ENCODE results near the gene FIGNL1.

FIGNL1 gene

DNA sequence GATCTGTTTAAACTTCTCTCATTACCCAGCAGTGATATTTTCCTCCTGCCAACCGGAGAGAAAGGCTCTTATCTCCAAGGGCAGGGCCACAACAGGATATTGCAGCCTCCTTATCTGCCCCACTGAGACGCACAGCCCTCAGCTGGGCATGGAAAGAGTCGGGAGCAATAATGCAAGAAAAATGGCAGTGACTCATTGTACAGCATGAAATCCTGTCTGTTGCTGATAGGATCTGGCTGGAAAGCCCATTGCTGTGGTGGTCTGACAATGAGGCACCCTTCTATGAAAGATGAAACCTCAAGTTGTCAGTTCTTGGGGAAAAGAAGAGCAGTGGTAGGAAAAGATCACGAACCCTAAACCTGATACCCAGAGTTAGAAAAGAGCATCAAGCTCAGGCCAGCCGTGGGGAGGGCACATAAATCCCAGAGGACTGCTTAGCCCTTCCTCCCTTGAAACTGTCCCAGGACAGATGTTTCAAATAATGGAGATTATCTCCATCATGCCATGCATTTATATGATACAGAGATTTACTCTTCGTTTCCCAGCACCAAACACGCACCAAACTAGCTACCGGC lies 47.0 kb upstream of the FIGNL1 start:
- TF ChIP-seq POLR2AphosphoS5 (IDR thresholded peaks at IDR 0.05; ENCODE audit: low read depth) = no peak
- TF ChIP-seq, protein P1, sequence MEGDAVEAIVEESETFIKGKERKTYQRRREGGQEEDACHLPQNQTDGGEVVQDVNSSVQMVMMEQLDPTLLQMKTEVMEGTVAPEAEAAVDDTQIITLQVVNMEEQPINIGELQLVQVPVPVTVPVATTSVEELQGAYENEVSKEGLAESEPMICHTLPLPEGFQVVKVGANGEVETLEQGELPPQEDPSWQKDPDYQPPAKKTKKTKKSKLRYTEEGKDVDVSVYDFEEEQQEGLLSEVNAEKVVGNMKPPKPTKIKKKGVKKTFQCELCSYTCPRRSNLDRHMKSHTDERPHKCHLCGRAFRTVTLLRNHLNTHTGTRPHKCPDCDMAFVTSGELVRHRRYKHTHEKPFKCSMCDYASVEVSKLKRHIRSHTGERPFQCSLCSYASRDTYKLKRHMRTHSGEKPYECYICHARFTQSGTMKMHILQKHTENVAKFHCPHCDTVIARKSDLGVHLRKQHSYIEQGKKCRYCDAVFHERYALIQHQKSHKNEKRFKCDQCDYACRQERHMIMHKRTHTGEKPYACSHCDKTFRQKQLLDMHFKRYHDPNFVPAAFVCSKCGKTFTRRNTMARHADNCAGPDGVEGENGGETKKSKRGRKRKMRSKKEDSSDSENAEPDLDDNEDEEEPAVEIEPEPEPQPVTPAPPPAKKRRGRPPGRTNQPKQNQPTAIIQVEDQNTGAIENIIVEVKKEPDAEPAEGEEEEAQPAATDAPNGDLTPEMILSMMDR (IDR thresholded peaks at IDR 0.05; ENCODE audit: insufficient read depth, low read length) = no peak
- no peak for TF ChIP-seq REST (IDR thresholded peaks at IDR 0.05; ENCODE audit: insufficient replicate concordance, low read depth)
- no peak for TF ChIP-seq SPI1 (IDR thresholded peaks at IDR 0.05; ENCODE audit: borderline replicate concordance, low read depth)
- no peak for TF ChIP-seq GABPA (IDR thresholded peaks at IDR 0.05; ENCODE audit: low read depth)
- DNase-seq (ENCODE audit: low read depth in 1 of 2, low spot score in 1 of 2) = no peak
- no peak overlapping the region for H3K4me3 ChIP-seq (replicated peaks; ENCODE audit: insufficient read depth, low read length)
- H3K27me3 ChIP-seq (ENCODE audit: insufficient read depth, poor library complexity, severe bottlenecking) = peaks cover 20% of the 10 kb centered on the region
- no peak overlapping the region for H3K27ac ChIP-seq (replicated peaks)

DNA sequence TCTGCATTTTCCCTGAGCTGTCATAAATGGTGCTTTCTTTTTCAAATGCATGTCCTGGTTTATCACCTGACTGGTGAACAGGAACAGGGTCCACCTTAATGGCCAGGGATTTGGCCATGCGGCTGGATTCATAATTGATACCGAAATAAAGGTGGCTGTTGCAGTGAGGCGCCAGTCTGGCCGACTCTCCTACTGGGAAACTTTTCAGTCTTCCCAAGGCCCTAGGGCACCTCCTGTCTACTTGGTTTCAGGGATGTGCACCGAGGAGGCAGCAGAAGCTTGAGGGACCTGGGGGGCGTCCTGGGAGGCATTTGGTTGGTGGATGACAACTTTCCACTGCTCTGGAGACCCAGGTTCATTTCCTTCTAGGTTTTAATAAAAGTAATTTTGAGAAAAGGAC lies 46.4 kb upstream of the FIGNL1 start:
- DNase-seq (ENCODE audit: low read depth in 1 of 2, low spot score in 1 of 2) = no peak
- TF ChIP-seq GABPA (IDR thresholded peaks at IDR 0.05; ENCODE audit: low read depth) (no peak), SPI1 (IDR thresholded peaks at IDR 0.05; ENCODE audit: borderline replicate concordance, low read depth) (no peak), REST (IDR thresholded peaks at IDR 0.05; ENCODE audit: insufficient replicate concordance, low read depth) (no peak), POLR2AphosphoS5 (IDR thresholded peaks at IDR 0.05; ENCODE audit: low read depth) (no peak)
- TF ChIP-seq, protein P1 (IDR thresholded peaks at IDR 0.05; ENCODE audit: insufficient read depth, low read length) = no peak
- H3K27me3 ChIP-seq (ENCODE audit: insufficient read depth, poor library complexity, severe bottlenecking) = peaks cover 20% of the 10 kb centered on the region
- H3K4me3 ChIP-seq (replicated peaks; ENCODE audit: insufficient read depth, low read length) = no peak overlapping the region
- no peak overlapping the region for H3K27ac ChIP-seq (replicated peaks)

GRCh38 chr7:50495746-50496145 lies 45.6 kb upstream of the FIGNL1 start:
- no peak overlapping the region for H3K4me3 ChIP-seq (replicated peaks; ENCODE audit: insufficient read depth, low read length)
- no peak for DNase-seq (ENCODE audit: low read depth in 1 of 2, low spot score in 1 of 2)
- TF ChIP-seq SPI1 (IDR thresholded peaks at IDR 0.05; ENCODE audit: borderline replicate concordance, low read depth) = no peak
- TF ChIP-seq, protein P1 (IDR thresholded peaks at IDR 0.05; ENCODE audit: insufficient read depth, low read length) = no peak
- no peak for TF ChIP-seq POLR2AphosphoS5 (IDR thresholded peaks at IDR 0.05; ENCODE audit: low read depth)
- TF ChIP-seq GABPA (IDR thresholded peaks at IDR 0.05; ENCODE audit: low read depth) = no peak
- no peak for TF ChIP-seq REST (IDR thresholded peaks at IDR 0.05; ENCODE audit: insufficient replicate concordance, low read depth)
- no peak overlapping the region for H3K27ac ChIP-seq (replicated peaks)
- peaks cover 20% of the 10 kb centered on the region for H3K27me3 ChIP-seq (ENCODE audit: insufficient read depth, poor library complexity, severe bottlenecking)

Data from HL-60 (cell line).